Large intestine (tissue), 3 donors: ENCODE measurements around the gene DAB1. TPM values are rescaled to one million over a fixed set of nuclear protein-coding genes. Genes with fewer than 3 reads are reported as not detected.

Source experiments
- DNase-seq, 2 donors: peaks; one replicate each; pipeline versions ENCODE4 v3.0.0 to v3.0.0-alpha.2; 2013
- H3K27ac ChIP-seq: one replicate; pipeline ENCODE4 v1.5.1; 2013; ENCODE audit warnings: low read length
- H3K27me3 ChIP-seq: 2 replicates; pipeline ENCODE4 v1.6.1; 2013; ENCODE audit warnings: low read length; ENCODE audit not compliant: control insufficient read depth, insufficient read depth
- H3K36me3 ChIP-seq: 2 replicates; pipeline ENCODE4 v1.6.1; 2013; ENCODE audit warnings: low read length; ENCODE audit not compliant: control insufficient read depth, insufficient read depth
- H3K4me1 ChIP-seq: one replicate; pipeline ENCODE4 v1.6.1; 2013; ENCODE audit warnings: low read length; ENCODE audit not compliant: control insufficient read depth, insufficient read depth
- H3K4me3 ChIP-seq: one replicate; pipeline ENCODE4 v1.5.1; 2013; ENCODE audit warnings: low read length
- H3K9me3 ChIP-seq: one replicate; pipeline ENCODE4 v1.6.1; 2013; ENCODE audit warnings: mild to moderate bottlenecking, low read depth, low read length, moderate library complexity; ENCODE audit not compliant: control insufficient read depth
- WGBS: methylation state at CpG from one replicate; pipeline ENCODE4 v1.1.5; 2013; ENCODE audit warnings: low lambda C conversion rate; ENCODE audit not compliant: insufficient coverage; 5-methylcytosine and 5-hydroxymethylcytosine counted together
- polyA plus RNA-seq: library from polyadenylated mRNA; unstranded; fragments of 120-200 nt; gene quantifications from one replicate; pipeline ENCODE4 v1.2.1, GENCODE V29; 2013

Gene DAB1
- polyA plus RNA-seq, 1 donor: 63.2 TPM

DNA sequence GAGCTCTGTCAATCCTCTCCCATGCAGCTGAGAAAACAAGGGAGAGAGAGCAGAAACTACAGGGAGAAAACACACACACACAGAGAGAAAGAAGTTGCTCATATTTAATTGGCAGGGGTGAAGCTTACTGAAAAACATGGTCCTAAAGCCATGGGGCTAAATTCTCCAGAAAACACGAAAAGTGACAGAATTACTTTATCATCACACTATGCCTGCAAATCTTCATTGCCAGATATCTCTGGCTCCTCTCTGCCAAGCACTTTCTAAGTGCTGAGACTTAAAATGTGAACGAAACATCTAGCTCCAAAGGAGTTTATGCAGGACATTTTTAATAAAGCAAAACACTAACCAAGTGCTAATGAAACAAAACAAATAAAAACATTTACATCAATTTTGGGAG lies 134.1 kb downstream of the DAB1 start:
- Histone ChIP-seq H3K4me1 (peaks cover 3% of the 10 kb centered on the region), H3K27me3 (no peaks in the 10 kb centered on the region), H3K27ac (no peak overlapping the region), H3K9me3 (no peaks in the 10 kb centered on the region), H3K4me3 (no peak overlapping the region), H3K36me3 (peaks cover 10% of the 10 kb centered on the region)
- no peak for DNase-seq
- WGBS: no CpG with 5 or more reads among the region's 2 CpGs

DNA sequence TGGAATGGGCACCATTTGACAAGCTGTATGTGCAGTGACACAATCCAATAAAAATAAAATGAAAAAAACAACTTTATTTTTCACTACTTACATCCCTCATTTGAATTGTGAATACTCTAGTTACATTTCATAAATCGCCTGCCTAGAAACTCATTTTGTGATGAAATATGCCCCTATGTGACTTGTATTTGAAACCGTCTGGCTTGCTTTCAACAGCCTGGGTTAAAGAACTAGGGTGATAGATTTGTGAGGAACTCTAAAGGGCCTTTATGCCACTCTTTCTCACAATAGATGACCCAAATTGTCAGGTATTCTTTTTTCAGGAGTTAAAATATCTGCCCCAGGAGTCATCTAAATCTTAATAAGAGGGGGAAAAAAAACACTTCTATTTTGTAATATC lies 137.9 kb downstream of the DAB1 start:
- 100% methylated on average over 1 of the region's 2 CpGs for WGBS
- H3K9me3 ChIP-seq: no peaks in the 10 kb centered on the region
- no peak overlapping the region for H3K4me3 ChIP-seq
- no peaks in the 10 kb centered on the region for H3K27me3 ChIP-seq
- DNase-seq: no peak
- peaks cover 23% of the 10 kb centered on the region for H3K4me1 ChIP-seq
- peaks cover 10% of the 10 kb centered on the region for H3K36me3 ChIP-seq
- no peak overlapping the region for H3K27ac ChIP-seq

DNA sequence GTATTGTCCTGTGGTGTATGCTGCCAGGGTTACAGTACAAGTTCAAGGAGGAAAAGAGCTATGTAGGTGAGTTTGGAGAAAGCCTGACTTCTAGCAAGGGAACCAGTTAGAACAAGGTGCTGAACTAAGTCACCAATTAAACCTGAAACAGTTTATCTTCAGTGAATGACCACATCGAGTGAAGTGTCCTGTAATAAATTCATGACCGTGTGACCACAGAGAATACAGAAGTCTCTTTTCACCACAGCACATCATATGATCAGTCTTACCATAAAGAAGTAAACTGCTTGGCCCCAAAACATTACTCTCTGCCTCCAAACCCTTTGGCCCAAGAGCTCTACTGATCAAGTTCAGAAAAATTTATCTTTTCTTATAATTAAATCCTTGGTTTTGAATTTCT lies 141.4 kb downstream of the DAB1 start:
- WGBS: no CpG with 5 or more reads among the region's 2 CpGs
- Histone ChIP-seq H3K36me3 (peaks cover 3% of the 10 kb centered on the region), H3K4me1 (peaks cover 45% of the 10 kb centered on the region), H3K9me3 (no peaks in the 10 kb centered on the region), H3K27me3 (no peaks in the 10 kb centered on the region), H3K27ac (peak overlapping the region; percentile 86), H3K4me3 (no peak overlapping the region)
- peak; percentile 68 to 80 for DNase-seq

DNA sequence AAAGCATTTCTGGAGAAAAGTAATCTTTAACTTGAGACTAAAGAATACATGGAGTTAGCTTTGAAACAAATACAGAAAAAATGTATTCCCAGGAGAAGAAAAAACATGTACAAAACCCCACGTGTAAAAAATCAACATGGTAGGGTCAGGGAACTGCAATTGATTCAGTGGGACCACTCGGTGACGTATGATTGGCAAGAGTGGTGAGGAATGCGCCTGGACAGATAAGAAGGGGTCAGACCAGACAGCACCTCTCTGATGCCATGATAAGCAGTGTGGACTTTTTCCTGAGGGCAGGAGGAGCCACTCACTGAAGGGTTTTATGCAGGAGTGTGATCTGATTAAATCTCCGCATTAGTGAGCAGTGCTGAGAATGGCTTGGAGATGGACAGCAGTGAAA lies 142.5 kb downstream of the DAB1 start:
- H3K4me3 ChIP-seq: no peak overlapping the region
- peak overlapping the region; percentile 86 for H3K27ac ChIP-seq
- no peaks in the 10 kb centered on the region for H3K27me3 ChIP-seq
- peak; percentile 59 to 67 for DNase-seq
- no peaks in the 10 kb centered on the region for H3K9me3 ChIP-seq
- WGBS: no CpG with 5 or more reads among the region's 5 CpGs
- peaks cover 48% of the 10 kb centered on the region for H3K4me1 ChIP-seq
- H3K36me3 ChIP-seq: peaks cover 3% of the 10 kb centered on the region

DNA sequence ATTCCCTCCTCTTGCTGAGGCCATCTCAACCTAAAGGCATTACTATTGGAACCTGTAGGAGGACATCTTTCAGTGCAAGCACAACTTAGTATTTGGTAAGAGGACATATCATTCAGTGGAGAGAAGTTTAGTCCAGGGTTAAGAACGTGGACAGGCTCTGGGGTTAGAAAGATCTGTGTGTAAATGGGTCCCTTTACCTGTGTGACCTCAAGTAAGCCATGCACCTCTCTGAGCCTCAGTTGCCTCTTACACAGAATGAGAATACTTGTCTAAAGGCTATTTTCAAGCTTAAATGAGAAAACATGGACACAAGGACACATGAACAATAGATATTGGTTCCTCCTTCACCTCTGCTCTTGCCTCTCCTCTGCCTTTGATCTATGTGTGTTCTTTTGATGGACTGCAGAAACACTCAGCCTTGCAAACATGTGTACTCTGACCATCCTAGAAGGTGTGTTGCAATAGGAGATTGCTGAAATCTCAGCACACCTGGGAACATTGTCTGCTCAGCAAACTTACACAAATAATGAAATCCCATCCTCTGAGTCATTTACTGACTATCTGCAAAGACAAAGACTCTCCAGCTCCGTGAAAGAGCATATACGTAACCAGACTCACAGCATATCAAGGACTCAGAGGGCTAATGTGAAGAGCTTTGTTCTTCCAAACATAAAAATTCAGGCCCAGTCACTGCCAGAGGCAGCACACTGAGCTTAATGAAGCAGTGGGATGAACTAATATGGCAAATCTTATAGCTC lies 143.8 kb downstream of the DAB1 start:
- WGBS: no CpG with 5 or more reads among the region's 3 CpGs
- H3K27me3 ChIP-seq: no peaks in the 10 kb centered on the region
- H3K36me3 ChIP-seq: no peaks in the 10 kb centered on the region
- peaks cover 45% of the 10 kb centered on the region for H3K4me1 ChIP-seq
- peak; percentile 94 to 95 for DNase-seq
- H3K4me3 ChIP-seq: no peak overlapping the region
- no peaks in the 10 kb centered on the region for H3K9me3 ChIP-seq
- peak overlapping the region; percentile 86 for H3K27ac ChIP-seq

DNA sequence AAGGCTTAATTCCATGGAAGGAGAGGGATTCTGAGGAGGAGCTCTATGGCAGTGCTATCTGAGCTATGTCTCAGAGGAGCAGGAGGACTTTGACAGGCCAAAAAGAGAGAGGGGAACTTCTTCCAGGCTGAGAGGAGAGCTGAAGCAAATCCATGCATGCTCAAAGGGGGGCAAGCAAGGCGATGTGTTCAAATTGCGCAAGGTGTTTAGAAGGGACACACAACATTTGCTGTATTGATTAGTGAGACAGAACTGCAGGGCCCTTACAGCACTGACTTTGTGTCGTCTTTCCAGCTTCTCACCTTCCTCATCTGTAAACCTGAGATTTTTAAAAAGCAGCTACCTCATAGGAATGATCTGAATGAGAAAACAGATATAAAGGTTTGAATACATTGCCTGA lies 145.3 kb downstream of the DAB1 start:
- Histone ChIP-seq H3K27me3 (no peaks in the 10 kb centered on the region), H3K4me3 (no peak overlapping the region), H3K36me3 (peaks cover 3% of the 10 kb centered on the region), H3K27ac (peak overlapping the region; percentile 70), H3K9me3 (no peaks in the 10 kb centered on the region), H3K4me1 (peaks cover 45% of the 10 kb centered on the region)
- WGBS: no CpG with 5 or more reads among the region's 3 CpGs
- DNase-seq: no peak

DNA sequence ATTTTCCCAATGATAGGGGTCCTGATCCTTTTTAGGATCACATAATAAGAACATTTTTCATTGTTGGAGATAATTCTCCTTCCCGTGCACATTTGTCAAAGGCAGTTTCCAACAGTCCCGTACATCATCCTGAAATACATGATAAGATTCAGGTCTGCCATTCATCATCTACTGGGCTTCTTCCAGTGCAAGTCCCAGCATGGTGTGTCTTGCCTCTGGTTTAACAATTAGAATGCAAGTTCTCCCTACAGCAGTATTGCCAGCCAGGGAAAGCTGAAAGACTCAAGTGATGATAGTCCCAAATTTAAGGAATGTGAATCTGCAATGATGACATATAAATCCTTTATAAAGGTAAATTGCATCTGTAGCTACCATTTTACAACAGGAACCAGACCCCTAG lies 146.2 kb downstream of the DAB1 start:
- DNase-seq: peak in 1 of 2 donors; percentile 11
- H3K36me3 ChIP-seq: peaks cover 3% of the 10 kb centered on the region
- H3K9me3 ChIP-seq: no peaks in the 10 kb centered on the region
- no peaks in the 10 kb centered on the region for H3K27me3 ChIP-seq
- peaks cover 39% of the 10 kb centered on the region for H3K4me1 ChIP-seq
- H3K27ac ChIP-seq: peak overlapping the region; percentile 70
- WGBS: 100% methylated on average over 1 of the region's 2 CpGs
- H3K4me3 ChIP-seq: no peak overlapping the region

DNA sequence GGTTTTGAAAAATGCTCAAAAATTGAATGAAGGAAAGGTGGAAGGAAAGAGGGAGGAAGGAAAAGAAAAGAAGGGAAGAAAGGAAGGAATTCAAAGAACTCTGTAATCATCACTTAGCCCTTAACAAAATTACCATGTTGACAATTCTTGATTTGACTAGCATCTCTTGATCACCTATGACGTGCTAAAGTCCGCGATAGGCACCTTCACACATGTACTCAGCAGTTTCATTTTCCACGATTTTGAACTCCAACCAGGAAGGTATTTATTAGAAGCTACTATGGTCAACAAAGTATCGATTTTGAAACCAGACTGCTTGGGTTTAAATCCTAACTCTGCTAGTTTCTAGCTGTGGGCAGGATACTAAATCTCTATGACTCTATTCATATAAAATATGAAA lies 146.9 kb downstream of the DAB1 start:
- peaks cover 3% of the 10 kb centered on the region for H3K36me3 ChIP-seq
- H3K27ac ChIP-seq: peak overlapping the region; percentile 70
- H3K4me1 ChIP-seq: peaks cover 34% of the 10 kb centered on the region
- no peak overlapping the region for H3K4me3 ChIP-seq
- no peaks in the 10 kb centered on the region for H3K27me3 ChIP-seq
- DNase-seq: peak; percentile 48 to 79
- WGBS: 53% methylated on average over 3 of the region's 5 CpGs
- H3K9me3 ChIP-seq: no peaks in the 10 kb centered on the region

DNA sequence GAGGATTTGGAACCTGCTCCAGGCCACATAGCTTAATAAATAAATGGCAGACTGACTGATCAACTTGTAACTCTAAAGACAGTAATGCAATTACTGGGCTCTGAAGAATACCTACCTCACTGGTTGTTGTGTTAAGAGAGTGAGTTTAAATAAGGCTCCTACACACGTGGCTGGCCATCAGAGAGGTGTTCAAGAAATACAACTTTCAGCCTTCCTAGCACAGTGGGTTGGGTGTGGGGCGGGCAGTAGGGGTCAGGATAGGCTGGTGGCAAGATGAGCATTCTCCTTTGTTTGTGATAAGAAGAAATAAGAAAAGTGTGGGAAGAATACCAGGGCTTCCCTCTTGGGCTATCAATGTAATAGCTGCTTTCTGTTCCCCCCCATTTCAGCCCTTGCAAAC lies 151.3 kb downstream of the DAB1 start:
- Histone ChIP-seq H3K36me3 (peaks cover 9% of the 10 kb centered on the region), H3K27me3 (no peaks in the 10 kb centered on the region), H3K27ac (no peak overlapping the region), H3K4me3 (no peak overlapping the region), H3K9me3 (no peaks in the 10 kb centered on the region), H3K4me1 (peaks cover 11% of the 10 kb centered on the region)
- DNase-seq: no peak
- WGBS: no CpG with 5 or more reads among the region's 2 CpGs

DNA sequence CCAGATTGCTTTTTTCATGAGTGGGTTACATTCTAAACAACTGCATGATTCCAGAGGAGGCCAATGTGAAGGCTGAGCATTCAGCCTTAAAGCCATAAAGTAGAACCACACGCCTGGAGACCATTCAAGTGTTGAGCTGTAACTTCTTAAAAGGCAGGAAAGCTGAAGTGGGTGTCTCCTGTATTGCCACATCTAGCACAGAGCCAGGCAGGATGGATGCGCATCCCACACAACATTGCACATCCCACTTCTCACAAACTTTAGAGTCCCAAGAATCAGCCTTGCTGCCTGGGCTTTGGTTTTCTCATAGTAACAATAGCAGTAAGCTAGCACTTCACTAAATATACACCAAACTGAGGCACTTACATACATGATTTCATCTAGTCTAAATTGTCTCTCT lies 151.7 kb downstream of the DAB1 start:
- no peak for DNase-seq
- H3K4me3 ChIP-seq: no peak overlapping the region
- H3K27ac ChIP-seq: no peak overlapping the region
- WGBS: no CpG with 5 or more reads among the region's 2 CpGs
- peaks cover 9% of the 10 kb centered on the region for H3K36me3 ChIP-seq
- H3K27me3 ChIP-seq: no peaks in the 10 kb centered on the region
- H3K4me1 ChIP-seq: peaks cover 9% of the 10 kb centered on the region
- H3K9me3 ChIP-seq: no peaks in the 10 kb centered on the region
